GM12872 (cell line): ENCODE results near the gene EGLN1.

ENCODE experiments used
- CTCF ChIP-seq: IDR thresholded peaks from 3 replicates; pipeline ENCODE4 v1.5.1; 2011; ENCODE audit warnings: low read depth, mild to moderate bottlenecking, low read length, moderate library complexity; ENCODE audit not compliant: insufficient read depth

EGLN1 gene

GRCh38 chr1:231376875-231377549, 45.1 kb downstream of the EGLN1 start:
- TF ChIP-seq CTCF = no peak

DNA sequence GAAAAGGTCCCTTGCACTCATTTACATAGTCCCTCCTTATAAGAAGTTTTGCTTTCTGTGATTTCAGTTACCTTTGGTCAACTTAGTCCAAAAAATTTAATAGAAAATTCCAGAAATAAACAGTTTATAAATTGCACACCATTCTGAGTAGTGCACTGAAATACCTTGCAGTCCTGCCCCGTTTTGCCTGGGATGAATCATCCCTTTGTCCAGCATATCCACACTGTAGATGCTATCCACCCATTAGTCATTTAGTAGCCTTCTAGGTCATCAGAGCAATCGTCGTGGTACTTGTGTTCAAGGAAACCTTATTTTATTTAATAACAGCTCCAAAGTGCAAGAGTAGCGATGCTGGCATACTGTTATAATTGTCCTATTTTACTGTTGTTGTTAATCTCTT, 46.0 kb downstream of the EGLN1 start:
- TF ChIP-seq CTCF = no peak

- no peak for TF ChIP-seq CTCF
Observed at GRCh38 chr1:231374394-231374793, 47.7 kb downstream of the EGLN1 start.

DNA sequence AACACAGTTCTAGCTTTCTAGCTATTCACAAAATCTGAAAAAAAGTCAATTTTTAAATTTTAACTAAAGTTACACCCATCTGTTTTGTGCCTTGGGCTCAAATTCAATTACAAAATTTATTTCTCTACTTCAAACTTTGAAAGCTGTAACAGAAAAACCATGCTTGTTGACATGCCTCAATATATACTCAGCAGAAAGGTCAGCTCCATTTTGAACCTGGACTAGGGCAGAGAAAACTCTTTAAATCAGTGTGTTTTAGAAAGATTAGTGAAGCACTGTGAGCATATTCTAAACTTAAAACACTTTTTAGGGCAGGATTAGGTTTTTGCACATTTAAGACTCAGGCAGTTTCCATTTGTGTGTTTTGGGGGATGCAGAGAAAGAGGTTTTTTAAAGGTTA, 49.6 kb downstream of the EGLN1 start:
- no peak for TF ChIP-seq CTCF

DNA sequence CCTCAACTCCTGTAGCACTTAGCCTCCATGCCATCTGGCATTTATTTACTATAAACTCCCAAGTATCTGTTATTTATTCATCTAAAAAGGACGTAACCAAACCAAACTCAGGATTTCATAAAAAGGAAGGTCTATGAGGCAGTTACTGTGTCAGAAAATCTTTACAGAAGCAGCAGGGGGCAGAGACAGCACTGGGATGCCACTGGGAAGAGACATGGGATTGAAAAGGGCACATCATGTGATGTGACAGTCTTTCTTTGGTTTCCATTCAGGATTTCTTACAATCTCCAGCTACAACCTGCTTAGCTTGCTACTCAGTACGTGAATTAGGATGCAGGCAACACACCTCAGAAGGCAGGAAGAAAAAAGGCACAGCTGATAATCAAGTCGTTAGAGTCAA, 52.8 kb downstream of the EGLN1 start:
- TF ChIP-seq CTCF = no peak

DNA sequence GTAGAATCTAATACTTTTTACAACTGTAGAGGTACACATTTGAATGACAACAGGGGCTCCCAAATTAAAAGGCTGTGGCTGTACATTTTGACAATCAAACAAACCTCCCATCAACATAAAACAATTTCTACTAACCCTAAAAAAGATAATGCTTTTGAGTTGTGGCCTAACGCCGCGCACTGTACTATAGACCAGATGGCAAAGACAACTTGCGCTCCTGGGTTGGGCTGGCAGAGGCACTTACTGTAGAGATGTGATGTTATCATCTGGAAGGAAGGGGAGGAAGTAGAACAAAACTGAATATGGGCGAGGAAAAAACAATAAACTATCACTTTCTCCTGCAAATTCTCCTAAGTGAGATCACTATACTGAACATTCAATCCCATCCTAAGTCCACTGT, 57.9 kb downstream of the EGLN1 start:
- no peak for TF ChIP-seq CTCF

DNA sequence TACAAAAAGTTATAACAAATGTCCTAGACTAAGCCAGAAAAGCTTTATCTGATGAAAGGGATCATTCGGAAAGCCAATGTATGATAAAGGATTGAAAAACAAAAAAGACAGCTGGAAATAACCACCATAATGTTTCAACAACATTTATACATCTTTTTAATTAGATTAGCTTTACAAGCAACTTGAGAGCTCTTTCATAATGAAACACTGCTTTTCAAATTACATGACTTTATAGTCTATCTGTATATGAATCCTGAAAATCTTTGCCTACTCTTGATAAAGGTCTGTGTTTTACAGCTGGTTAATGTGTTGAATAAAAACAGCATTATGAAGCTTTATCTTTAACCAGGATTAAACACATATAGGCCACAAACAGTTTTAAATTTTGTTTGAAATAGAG, 58.5 kb downstream of the EGLN1 start:
- no peak for TF ChIP-seq CTCF
